UCSD-AML1 (cell line): ENCODE results near the gene OR51E1.

Experiments
- DNase-seq: peaks from one replicate; lab custom pipeline; 2025; ENCODE audit not compliant: unreplicated experiment; lab: John Stamatoyannopoulos, UW

OR51E1 gene

GRCh38 chr11:4704790-4705334 is 61.1 kb downstream of the OR51E1 start:
- DNase-seq: no peak
